SK-N-MC (cell line): ENCODE results near the gene TTC31.

ENCODE experiments used
- EZH2 ChIP-seq: fragments of 200-600 bp; sonication (generic); IDR thresholded peaks from one replicate; pipeline ENCODE4 v1.6.1; 2017; ENCODE audit warnings: antibody characterized with exemption
- POLR2AphosphoS5 ChIP-seq: IDR thresholded peaks from 2 replicates; pipeline ENCODE4 v1.6.1; 2012; ENCODE audit warnings: mild to moderate bottlenecking, low read depth, low read length, borderline replicate concordance

GRCh38 chr2:74511104-74511989 is 28.5 kb downstream of the TTC31 start:
- no peak for TF ChIP-seq EZH2
- TF ChIP-seq POLR2AphosphoS5 = no peak
